HG03520 (cell line): ENCODE measurements around the gene GRIK5.
"Not testable (repeated sequence)": the region's sequence is repeated elsewhere in the genome, so short reads cannot be mapped to it uniquely, and the experiment has no call there.

Source experiments
- ATAC-seq: cut with Tn5 transposase; IDR thresholded peaks from one replicate; pipeline ENCODE4 v1.9.1; 2021; ENCODE audit warnings: mild to moderate bottlenecking, moderate library complexity; ENCODE audit not compliant: unreplicated experiment

The GRIK5 gene

GRCh38 chr19:42053037-42053935 lies 16.7 kb downstream of the GRIK5 start:
- ATAC-seq = no peak

DNA sequence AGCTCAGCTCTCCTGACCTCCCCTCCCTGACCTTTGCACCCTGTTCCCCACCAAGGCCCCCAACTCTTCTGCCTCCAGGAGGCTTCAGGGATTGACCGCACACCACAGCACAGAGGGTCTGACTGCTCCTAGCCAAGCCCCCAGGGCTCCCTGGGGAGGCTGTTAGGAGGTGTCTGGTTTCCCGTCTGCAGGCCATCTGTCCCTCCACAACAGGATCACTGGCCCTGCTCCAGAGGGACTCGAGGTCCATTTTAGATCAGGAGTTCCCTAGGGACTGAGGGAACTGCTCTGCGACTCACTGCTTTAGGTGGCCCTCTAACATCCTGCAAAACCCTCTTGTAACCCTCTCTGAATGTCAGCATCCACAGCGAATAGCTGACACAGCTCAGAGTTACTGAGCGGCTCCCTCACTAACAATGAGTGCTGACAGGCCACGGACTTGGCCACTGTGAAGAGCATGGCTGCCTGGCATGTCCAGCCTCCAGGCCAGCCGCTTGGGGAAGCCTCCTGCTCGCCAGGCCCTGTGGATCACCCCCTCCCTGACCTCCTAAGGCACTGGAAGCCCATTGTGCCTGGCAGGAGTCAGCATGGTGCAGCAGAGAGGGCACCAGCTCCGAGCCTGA lies 17.7 kb downstream of the GRIK5 start:
- ATAC-seq = no peak

DNA sequence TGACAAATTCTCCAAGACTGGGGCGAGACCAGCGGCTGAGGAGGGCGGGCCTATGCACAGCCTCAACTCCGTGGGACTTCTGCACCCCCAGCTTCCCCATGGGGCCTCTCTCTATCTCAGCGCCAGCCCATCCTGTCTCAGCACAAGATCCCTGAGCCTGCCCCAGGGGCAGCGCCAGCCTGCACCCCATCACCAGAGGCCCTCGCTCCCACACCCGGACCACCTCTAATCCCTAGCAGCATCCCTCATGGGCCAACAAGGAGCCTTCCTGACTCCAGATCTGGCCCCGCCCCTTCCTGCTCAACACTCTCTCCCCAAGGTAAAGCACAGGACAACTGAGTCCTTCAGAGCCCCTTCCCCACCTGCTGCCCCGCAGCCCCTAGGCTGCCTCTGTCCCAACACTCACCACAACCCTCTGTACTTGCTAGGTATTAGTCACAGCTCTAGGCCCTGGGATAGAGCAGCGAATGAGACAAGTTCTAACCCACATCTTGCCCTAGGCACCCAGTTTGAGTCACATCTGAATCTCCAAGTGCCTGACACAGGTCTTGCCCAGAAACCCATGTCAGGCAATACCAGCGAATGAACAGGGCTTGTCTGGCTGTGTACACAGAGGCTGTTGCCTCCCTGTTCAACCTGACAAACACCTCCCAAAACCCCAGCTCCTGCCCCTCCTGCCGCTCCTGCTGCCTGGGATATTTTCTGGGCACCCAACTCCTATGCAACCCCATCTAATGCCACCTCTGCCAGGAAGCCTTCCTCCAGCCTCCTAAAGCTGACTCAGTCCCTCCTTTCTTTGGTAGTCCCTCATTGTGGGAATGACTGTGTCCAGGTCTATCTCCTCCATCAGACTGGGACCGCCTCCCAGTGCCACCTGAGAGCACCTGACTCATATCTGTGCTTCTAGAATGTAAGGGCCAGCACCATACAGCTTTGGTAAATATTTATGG lies 18.6 kb downstream of the GRIK5 start:
- no peak for ATAC-seq

GRCh38 chr19:42048992-42049391 lies 21.0 kb downstream of the GRIK5 start:
- ATAC-seq = no peak

- ATAC-seq = no peak
These were observed 24.4 kb downstream of the GRIK5 start for GRCh38 chr19:42045575-42045974.

GRCh38 chr19:42042455-42043170 lies 27.4 kb downstream of the GRIK5 start:
- ATAC-seq = no peak

DNA sequence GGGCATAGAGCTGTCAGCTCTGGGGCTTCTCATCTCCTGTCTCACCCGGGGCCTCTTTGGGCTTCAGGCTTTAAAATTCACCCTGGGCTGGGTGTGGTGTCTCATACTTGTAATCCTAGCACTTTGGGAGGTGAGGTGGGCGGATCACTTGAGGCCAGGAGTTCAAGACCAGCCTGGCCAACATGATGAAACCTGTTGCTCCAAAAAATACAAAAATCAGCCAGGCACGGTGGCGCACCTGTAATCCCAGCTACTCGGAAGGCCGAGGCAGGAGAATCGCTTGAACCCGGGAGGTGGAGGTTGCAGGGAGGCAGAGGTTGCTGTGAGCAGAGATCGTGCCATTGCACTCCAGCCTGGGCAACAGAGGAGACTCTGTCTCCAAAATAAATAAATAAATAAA lies 29.5 kb downstream of the GRIK5 start:
- not testable (repeated sequence) for ATAC-seq

GRCh38 chr19:42040031-42040430 lies 30.0 kb downstream of the GRIK5 start:
- ATAC-seq = no peak

DNA sequence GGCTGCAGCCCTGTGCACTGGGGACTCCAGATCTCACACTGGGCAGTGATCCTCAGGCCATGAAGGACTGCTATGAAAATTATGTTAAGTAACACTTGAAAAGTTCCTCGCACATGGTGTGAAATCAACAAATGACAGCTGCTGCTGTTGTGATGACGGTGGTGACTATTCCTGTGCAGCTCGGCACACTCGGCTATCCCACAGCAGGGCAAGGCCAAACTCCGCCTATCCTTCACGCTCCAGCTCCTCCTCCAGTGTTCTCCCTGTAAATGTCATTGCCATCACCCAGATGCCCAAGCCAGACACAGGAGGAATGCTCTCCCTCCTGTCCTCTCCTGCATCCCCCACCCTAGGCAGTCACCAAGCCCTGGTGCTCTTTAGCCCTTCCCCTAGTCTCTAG lies 31.3 kb downstream of the GRIK5 start:
- no peak for ATAC-seq

DNA sequence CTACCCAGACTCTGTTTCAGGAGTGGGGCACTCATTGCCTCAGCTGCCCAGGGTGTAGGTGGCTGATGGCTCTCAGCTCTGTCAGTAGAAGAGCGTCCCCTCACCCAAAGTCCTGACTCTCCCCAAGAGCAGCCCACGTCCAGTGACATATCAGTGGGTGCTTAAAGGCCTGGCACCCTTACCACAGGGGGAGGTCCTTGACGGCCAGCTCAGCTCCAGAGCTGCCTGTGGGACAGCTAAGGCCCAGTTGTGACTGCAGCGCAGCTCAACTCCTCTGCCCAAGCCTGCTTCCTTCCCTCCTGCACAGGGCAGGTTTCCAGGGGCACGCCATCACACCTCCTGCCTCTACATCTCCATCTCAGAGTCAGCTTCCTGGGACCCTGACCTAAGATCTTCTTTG lies 32.4 kb downstream of the GRIK5 start:
- no peak for ATAC-seq

DNA sequence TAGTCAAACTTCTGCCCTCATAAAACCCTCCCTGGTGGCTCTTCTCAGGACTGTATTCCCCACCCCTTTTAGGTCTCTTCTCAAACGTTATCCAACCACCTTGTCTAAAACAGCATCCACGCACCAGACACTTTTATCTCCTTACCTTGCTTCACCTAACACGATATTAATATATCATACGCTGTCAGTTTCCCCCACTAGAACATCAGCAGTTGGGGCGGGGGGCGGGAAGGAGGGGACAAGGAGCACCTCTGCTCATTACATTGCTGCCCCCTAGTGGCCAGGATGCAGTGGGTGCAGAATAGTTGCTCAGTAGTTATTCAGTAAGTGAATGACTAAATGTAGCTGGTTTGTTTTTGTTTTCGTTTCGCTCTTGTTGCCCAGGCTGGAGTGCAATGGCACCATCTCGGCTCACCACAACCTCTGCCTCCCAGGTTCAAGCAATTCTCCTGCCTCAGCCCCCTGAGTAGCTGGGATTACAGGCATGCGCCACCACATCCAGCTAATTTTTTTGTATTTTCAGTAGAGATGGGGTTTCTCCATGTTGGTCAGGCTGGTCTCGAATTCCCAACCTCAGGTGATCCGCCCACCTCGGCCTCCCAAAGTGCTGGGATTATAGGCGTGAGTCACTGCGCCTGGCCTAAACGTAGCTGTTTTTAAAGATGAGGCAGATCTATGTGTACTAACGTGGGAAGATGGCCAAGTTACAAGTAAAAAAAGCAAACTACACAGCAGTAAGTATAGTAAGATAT lies 35.2 kb downstream of the GRIK5 start:
- ATAC-seq = not testable (repeated sequence)

DNA sequence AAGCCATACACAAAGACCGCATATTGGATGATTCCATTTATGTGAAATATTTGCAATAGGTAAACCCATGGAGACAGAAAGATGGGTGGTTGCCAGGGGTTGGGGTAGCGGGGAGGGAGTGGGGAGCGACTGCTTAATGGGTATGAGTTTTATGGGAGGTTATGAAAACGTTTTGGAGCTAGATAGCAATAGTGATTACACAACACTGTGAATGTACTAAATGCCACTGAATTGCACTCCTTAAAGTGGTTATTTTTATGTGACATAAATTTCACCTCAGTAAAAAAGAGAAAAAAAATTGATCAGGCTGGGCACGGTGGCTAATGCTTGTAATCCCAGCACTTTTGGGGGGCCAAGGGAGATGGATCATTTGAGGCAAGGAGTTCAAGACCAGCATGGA lies 36.6 kb downstream of the GRIK5 start:
- ATAC-seq = no peak

DNA sequence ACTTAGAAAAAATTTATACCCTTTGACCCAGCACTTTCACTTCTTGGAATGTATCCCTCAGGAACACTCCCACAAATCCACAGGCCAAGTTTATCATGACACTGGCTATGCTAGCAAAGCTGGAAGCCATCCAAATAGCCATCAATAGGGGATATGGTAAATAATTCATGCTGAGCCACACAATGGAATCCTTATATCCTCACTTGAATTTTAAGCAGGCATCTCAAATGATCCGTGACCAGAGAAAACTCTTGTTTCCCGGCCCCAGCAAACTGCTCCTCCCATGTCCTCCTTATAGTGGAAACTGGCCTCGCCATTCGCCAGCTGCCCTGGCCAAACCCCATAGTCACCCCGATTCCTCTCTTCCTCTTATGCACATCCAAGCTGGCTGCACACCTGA lies 37.6 kb downstream of the GRIK5 start:
- ATAC-seq = no peak

GRCh38 chr19:42030645-42031440 lies 39.2 kb downstream of the GRIK5 start:
- no peak for ATAC-seq

- no peak for ATAC-seq
These were observed 41.4 kb downstream of the GRIK5 start for GRCh38 chr19:42028304-42029216.

- no peak for ATAC-seq
These were observed 45.3 kb downstream of the GRIK5 start for GRCh38 chr19:42024622-42025111.

DNA sequence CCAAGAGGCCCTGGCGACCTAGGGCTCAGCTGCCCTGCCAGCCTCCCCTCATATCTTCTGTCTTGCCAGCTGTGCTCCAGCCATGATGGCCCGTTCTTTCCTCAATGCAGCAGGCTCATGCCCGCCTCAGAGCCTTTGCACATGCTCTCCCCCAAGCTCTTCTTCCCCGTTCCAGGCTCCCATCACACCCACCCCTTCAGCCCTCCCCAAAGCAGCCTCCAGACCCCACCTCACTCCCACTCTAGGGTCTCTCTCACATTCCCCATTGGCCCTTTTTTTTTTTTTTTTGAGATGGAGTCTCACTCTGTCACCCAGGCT lies 46.1 kb downstream of the GRIK5 start:
- ATAC-seq = no peak
